Sigmoid colon (tissue), 4 donors: ENCODE data around the gene CBFA2T2.

Experiments
- EP300 ChIP-seq, 4 donors: sonication (generic); formaldehyde crosslinking; IDR thresholded peaks; one replicate each; pipeline ENCODE4 v1.6.1; 2017; ENCODE audit warnings: antibody characterized with exemption in 4 of 4
- POLR2A ChIP-seq, 2 donors: fragments of 450-650 bp; IDR thresholded peaks; one replicate each; pipeline ENCODE4 v1.6.1; 2016; ENCODE audit warnings: antibody characterized with exemption in 2 of 2, mild to moderate bottlenecking in 2 of 2, moderate library complexity in 2 of 2
- POLR2AphosphoS5 ChIP-seq, 4 donors: sonication (generic); formaldehyde crosslinking; IDR thresholded peaks; one replicate each; pipeline ENCODE4 v1.6.1; 2017; ENCODE audit warnings: antibody characterized with exemption in 4 of 4
- TF ChIP-seq, protein P1 (sequence below), 4 experiments: fragments of 450-650 bp in 3 of 4; fragments of 200-600 bp in 1 of 4; IDR thresholded peaks; one replicate each; pipeline ENCODE4 v1.5.1; 2016 to 2019; ENCODE audit warnings: antibody characterized with exemption in 4 of 4, mild to moderate bottlenecking in 3 of 4, moderate library complexity in 2 of 4

DNA sequence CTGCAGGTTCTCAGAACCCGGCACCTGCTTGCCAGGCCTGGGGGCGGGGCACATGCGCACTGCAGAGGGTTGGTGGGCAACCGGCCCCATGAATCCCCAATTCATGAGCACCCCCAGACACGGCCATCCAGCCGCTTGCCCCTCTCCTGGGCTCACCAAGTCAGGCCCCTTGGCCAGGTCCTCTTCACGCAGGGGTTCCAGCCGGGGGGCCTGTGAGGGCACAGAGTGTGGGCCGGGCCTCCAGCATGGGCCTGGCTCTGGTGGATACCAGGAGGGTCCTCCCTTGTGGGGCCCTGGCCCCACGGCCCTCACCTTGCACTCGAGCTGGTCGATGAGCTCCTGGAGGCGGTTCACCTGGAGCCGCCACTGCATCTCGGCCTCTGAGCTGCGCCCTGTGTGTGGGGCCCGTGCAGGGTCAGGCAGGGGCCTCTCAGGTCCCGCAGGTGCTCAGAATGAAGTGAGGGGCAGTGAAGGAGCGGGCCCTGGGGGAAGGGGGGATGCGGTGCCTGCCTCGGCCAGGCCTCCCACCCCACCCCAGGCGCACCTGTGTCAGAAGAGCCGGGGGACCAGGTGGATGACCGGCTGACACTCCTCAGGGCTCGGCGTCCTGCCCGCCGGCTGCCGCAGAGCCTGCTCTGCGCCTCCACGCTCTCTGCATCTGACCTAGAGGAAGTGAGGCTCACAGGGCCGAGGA is 169.6 kb downstream of the CBFA2T2 start:
- TF ChIP-seq, protein P1, sequence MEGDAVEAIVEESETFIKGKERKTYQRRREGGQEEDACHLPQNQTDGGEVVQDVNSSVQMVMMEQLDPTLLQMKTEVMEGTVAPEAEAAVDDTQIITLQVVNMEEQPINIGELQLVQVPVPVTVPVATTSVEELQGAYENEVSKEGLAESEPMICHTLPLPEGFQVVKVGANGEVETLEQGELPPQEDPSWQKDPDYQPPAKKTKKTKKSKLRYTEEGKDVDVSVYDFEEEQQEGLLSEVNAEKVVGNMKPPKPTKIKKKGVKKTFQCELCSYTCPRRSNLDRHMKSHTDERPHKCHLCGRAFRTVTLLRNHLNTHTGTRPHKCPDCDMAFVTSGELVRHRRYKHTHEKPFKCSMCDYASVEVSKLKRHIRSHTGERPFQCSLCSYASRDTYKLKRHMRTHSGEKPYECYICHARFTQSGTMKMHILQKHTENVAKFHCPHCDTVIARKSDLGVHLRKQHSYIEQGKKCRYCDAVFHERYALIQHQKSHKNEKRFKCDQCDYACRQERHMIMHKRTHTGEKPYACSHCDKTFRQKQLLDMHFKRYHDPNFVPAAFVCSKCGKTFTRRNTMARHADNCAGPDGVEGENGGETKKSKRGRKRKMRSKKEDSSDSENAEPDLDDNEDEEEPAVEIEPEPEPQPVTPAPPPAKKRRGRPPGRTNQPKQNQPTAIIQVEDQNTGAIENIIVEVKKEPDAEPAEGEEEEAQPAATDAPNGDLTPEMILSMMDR (IDR thresholded peaks at IDR 0.05) = no peak
- TF ChIP-seq POLR2AphosphoS5 (IDR thresholded peaks at IDR 0.05) = no peak
- no peak for TF ChIP-seq POLR2A (IDR thresholded peaks at IDR 0.05)
- no peak for TF ChIP-seq EP300 (IDR thresholded peaks at IDR 0.05)
